Measurements from ENCODE around the gene NPY.

NPY gene

GRCh38 chr7:24283897-24284698 lies at the start of gene NPY:
TSS of gene NPY (plus strand) at chr7:24284190. CDS start at chr7:24285241, 1,051 bp downstream.
- DNase-seq, result no peak
- Histone ChIP-seq H3K9me3 (no peaks in the 10 kb centered on the region), H3K36me3 (no peaks in the 10 kb centered on the region), H3K4me1 (peaks cover 0 to 19% (median 11%) of the 10 kb centered on the region in 4 donors), H3K27ac (no peak within 1 kb of the TSS), H3K4me3 (peak within 1 kb of the TSS in 1 of 2 donors; percentile 4), H3K27me3 (peaks cover 0 to 47% of the 10 kb centered on the region in 2 donors)
- TF ChIP-seq, protein P1, sequence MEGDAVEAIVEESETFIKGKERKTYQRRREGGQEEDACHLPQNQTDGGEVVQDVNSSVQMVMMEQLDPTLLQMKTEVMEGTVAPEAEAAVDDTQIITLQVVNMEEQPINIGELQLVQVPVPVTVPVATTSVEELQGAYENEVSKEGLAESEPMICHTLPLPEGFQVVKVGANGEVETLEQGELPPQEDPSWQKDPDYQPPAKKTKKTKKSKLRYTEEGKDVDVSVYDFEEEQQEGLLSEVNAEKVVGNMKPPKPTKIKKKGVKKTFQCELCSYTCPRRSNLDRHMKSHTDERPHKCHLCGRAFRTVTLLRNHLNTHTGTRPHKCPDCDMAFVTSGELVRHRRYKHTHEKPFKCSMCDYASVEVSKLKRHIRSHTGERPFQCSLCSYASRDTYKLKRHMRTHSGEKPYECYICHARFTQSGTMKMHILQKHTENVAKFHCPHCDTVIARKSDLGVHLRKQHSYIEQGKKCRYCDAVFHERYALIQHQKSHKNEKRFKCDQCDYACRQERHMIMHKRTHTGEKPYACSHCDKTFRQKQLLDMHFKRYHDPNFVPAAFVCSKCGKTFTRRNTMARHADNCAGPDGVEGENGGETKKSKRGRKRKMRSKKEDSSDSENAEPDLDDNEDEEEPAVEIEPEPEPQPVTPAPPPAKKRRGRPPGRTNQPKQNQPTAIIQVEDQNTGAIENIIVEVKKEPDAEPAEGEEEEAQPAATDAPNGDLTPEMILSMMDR (IDR thresholded peaks at IDR 0.05), result no peak
- intact Hi-C loops (cut with DNase I; ENCODE audit: low total_unique reads), result no loop called here

DNA sequence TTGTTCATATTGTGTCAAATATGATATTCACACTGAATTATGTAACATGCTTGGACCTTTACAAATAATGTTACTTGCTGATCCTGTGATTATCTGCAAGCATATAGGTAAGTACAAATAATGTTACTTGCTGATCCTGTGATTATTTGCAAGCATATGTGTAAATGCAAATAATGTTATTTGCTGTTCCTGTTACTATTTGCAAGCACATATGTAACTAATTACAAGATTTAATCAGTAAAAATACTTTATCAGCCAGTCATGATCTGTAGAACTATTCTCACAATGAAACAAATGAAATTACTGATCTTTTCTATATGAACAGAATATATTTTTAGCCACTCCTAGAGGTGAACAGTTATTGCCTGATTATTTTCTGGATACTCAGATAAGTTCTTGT lies 44.7 kb upstream of the NPY start:
- no peaks in the 10 kb centered on the region for H3K4me1 ChIP-seq
- H3K36me3 ChIP-seq, result no peaks in the 10 kb centered on the region
- no peaks in the 10 kb centered on the region for H3K9me3 ChIP-seq
- DNase-seq, result no peak
- intact Hi-C loops (cut with DNase I; ENCODE audit: low total_unique reads), result no loop called here
- no peaks in the 10 kb centered on the region for H3K27me3 ChIP-seq
- no peak overlapping the region for H3K27ac ChIP-seq
- H3K4me3 ChIP-seq, result no peak overlapping the region
- TF ChIP-seq, protein P1 (IDR thresholded peaks at IDR 0.05), result no peak

DNA sequence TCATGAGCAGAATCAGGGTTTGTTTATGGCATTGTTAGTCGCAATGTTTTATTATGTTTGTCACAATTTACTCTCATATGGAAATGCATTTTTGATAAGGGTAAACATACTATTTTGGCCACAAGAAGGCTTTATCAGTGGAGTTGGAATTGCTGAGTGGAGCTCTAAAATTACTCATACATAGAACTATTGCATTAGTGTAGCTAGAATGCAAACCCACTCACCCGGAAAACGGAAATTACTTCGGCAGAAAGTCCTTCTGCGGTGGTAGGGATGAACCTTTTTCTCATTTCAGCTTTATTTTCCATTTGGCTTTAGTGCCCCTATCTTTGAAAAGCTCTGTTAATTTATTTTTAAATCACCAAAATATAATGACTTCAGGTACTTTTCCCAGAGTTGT lies 42.8 kb upstream of the NPY start:
- intact Hi-C loops (cut with DNase I; ENCODE audit: low total_unique reads), result no loop called here

GRCh38 chr7:24244554-24244953 lies 39.4 kb upstream of the NPY start:
- no peak for DNase-seq
- intact Hi-C loops (cut with DNase I; ENCODE audit: low total_unique reads), result no loop called here
- Histone ChIP-seq H3K27me3 (no peaks in the 10 kb centered on the region), H3K36me3 (no peaks in the 10 kb centered on the region), H3K9me3 (no peaks in the 10 kb centered on the region), H3K4me3 (no peak overlapping the region), H3K4me1 (no peaks in the 10 kb centered on the region), H3K27ac (no peak overlapping the region)
- TF ChIP-seq, protein P1 (IDR thresholded peaks at IDR 0.05), result no peak

More for the DNA sequence above, 42.8 kb upstream of the NPY start:
- Histone ChIP-seq H3K27me3 (no peaks in the 10 kb centered on the region), H3K9me3 (no peaks in the 10 kb centered on the region), H3K27ac (no peak overlapping the region), H3K36me3 (no peaks in the 10 kb centered on the region), H3K4me3 (no peak overlapping the region), H3K4me1 (no peaks in the 10 kb centered on the region)
- TF ChIP-seq, protein P1 (IDR thresholded peaks at IDR 0.05), result no peak
- no peak for DNase-seq

GRCh38 chr7:24245362-24245761 lies 38.6 kb upstream of the NPY start:
- intact Hi-C loops (cut with DNase I; ENCODE audit: low total_unique reads), result no loop called here
- no peak overlapping the region for H3K4me3 ChIP-seq

More at GRCh38 chr7:24245362-24245761, 38.6 kb upstream of the NPY start:
- no peak for DNase-seq
- no peaks in the 10 kb centered on the region for H3K36me3 ChIP-seq
- peaks cover 0 to 7% (median 0%) of the 10 kb centered on the region in 3 donors for H3K9me3 ChIP-seq
- H3K27ac ChIP-seq, result no peak overlapping the region
- no peaks in the 10 kb centered on the region for H3K4me1 ChIP-seq
- TF ChIP-seq, protein P1 (IDR thresholded peaks at IDR 0.05), result no peak
- H3K27me3 ChIP-seq, result no peaks in the 10 kb centered on the region
